Measurements from ENCODE around the gene FKBP14. TPM values are rescaled to one million over a fixed set of nuclear protein-coding genes. Genes with fewer than 3 reads are reported as not detected.

The FKBP14 gene
- total RNA-seq, 2 experiments from 2014 or later: 4.3 to 5.2 TPM

GRCh38 chr7:30057741-30058140 is 31.2 kb upstream of the FKBP14 start:
- Histone ChIP-seq H3K36me3 (ENCODE audit: insufficient read depth, low read length) (peaks cover 14% of the 10 kb centered on the region), H3K4me1 (ENCODE audit: insufficient read depth, low read length) (no peaks in the 10 kb centered on the region), H3K4me3 (ENCODE audit: low read length) (no peak overlapping the region), H3K27me3 (ENCODE audit: control insufficient read depth in 1 of 2, insufficient read depth in 2 of 2, low read length in 2 of 2) (no peaks in the 10 kb centered on the region), H3K9me3 (ENCODE audit: control insufficient read depth in 1 of 2, insufficient read depth in 1 of 2, low read length in 2 of 2) (no peaks in the 10 kb centered on the region), H3K27ac (ENCODE audit: low read depth in 1 of 2, low read length in 2 of 2) (no peak overlapping the region)
- Mint-ChIP-seq H3K27ac (no peak overlapping the region), H3K4me1 (ENCODE audit: low read depth) (peaks cover 21% of the 10 kb centered on the region), H3K27me3 (no peaks in the 10 kb centered on the region), H3K36me3 (ENCODE audit: low read depth) (peaks cover 58% of the 10 kb centered on the region), H3K9me3 (no peaks in the 10 kb centered on the region), H3K4me3 (no peak overlapping the region)
- DNase-seq: no peak
- intact Hi-C loops (cut with DNase I, micrococcal nuclease): no loop called here
- POLR2A ChIA-PET: no interaction called here
- CTCF ChIA-PET: no interaction called here
- no peak for ATAC-seq (ENCODE audit: poor library complexity)
- TF ChIP-seq CTCF (IDR thresholded peaks at IDR 0.05): no peak

- H3K4me1 ChIP-seq (ENCODE audit: insufficient read depth, low read length): no peaks in the 10 kb centered on the region
- H3K27me3 ChIP-seq (ENCODE audit: control insufficient read depth in 1 of 2, insufficient read depth in 2 of 2, low read length in 2 of 2): no peaks in the 10 kb centered on the region
- CTCF ChIA-PET: interaction anchor here (1.3 kb wide), 1 partner anchor 13 kb away, joined by 3 read pairs; no protein-coding TSS in a partner anchor
- POLR2A ChIA-PET: no interaction called here
- no peak overlapping the region for H3K27ac ChIP-seq (ENCODE audit: low read depth in 1 of 2, low read length in 2 of 2)
- no peak overlapping the region for H3K27ac Mint-ChIP-seq
- no peak for TF ChIP-seq CTCF (IDR thresholded peaks at IDR 0.05)
- no peak overlapping the region for H3K4me3 Mint-ChIP-seq
- peaks cover 17% of the 10 kb centered on the region for H3K36me3 ChIP-seq (ENCODE audit: insufficient read depth, low read length)
- ATAC-seq (ENCODE audit: poor library complexity) (no peak), DNase-seq (no peak)
- H3K4me3 ChIP-seq (ENCODE audit: low read length): no peak overlapping the region
- no peaks in the 10 kb centered on the region for H3K9me3 Mint-ChIP-seq
- intact Hi-C loops (cut with DNase I, micrococcal nuclease): no loop called here
- no peaks in the 10 kb centered on the region for H3K4me1 Mint-ChIP-seq (ENCODE audit: low read depth)
- no peaks in the 10 kb centered on the region for H3K9me3 ChIP-seq (ENCODE audit: control insufficient read depth in 1 of 2, insufficient read depth in 1 of 2, low read length in 2 of 2)
- H3K36me3 Mint-ChIP-seq (ENCODE audit: low read depth): peaks cover 69% of the 10 kb centered on the region
- no peaks in the 10 kb centered on the region for H3K27me3 Mint-ChIP-seq
Measured at GRCh38 chr7:30053068-30053467, 26.6 kb upstream of the FKBP14 start.

GRCh38 chr7:30049173-30049572 is 22.7 kb upstream of the FKBP14 start:
- Histone ChIP-seq H3K4me3 (ENCODE audit: low read length) (no peak overlapping the region), H3K4me1 (ENCODE audit: insufficient read depth, low read length) (no peaks in the 10 kb centered on the region), H3K27me3 (ENCODE audit: control insufficient read depth in 1 of 2, insufficient read depth in 2 of 2, low read length in 2 of 2) (no peaks in the 10 kb centered on the region), H3K27ac (ENCODE audit: low read depth in 1 of 2, low read length in 2 of 2) (no peak overlapping the region), H3K9me3 (ENCODE audit: control insufficient read depth in 1 of 2, insufficient read depth in 1 of 2, low read length in 2 of 2) (no peaks in the 10 kb centered on the region), H3K36me3 (ENCODE audit: insufficient read depth, low read length) (peaks cover 28% of the 10 kb centered on the region)
- no peaks in the 10 kb centered on the region for H3K4me1 Mint-ChIP-seq (ENCODE audit: low read depth)
- H3K36me3 Mint-ChIP-seq (ENCODE audit: low read depth): peaks cover 78% of the 10 kb centered on the region
- no peak for TF ChIP-seq CTCF (IDR thresholded peaks at IDR 0.05)
- intact Hi-C loops (cut with DNase I, micrococcal nuclease): no loop called here
- ATAC-seq (ENCODE audit: poor library complexity): no peak
- no peaks in the 10 kb centered on the region for H3K27me3 Mint-ChIP-seq
- H3K9me3 Mint-ChIP-seq: no peaks in the 10 kb centered on the region
- H3K27ac Mint-ChIP-seq: no peak overlapping the region
- CTCF ChIA-PET: no interaction called here
- POLR2A ChIA-PET: no interaction called here
- no peak overlapping the region for H3K4me3 Mint-ChIP-seq
- DNase-seq: no peak

Measured in CD4-positive, alpha-beta T cell (primary cell).